Mesothelial cell of epicardium (in vitro differentiated cells): ENCODE results near the gene C19orf25. TPM values are rescaled to one million over a fixed set of nuclear protein-coding genes. Genes with fewer than 3 reads are reported as not detected.

Experiments used
- DNase-seq, 2 experiments: peaks; one replicate each; pipeline ENCODE4 v3.0.0; 2021; ENCODE audit warnings: low spot score in 2 of 2; ENCODE audit not compliant: unreplicated experiment in 2 of 2
- H3K27ac Mint-ChIP-seq: 2 replicates; pipeline ENCODE4 v1.8.0; 2021; ENCODE audit warnings: mixed read lengths
- H3K27me3 Mint-ChIP-seq: 2 replicates; pipeline ENCODE4 v1.8.0; 2021; ENCODE audit warnings: low read depth, mixed read lengths
- H3K36me3 Mint-ChIP-seq: 2 replicates; pipeline ENCODE4 v1.8.0; 2021; ENCODE audit warnings: mixed read lengths
- H3K4me1 Mint-ChIP-seq: 2 replicates; pipeline ENCODE4 v1.8.0; 2021; ENCODE audit warnings: mixed read lengths
- H3K4me3 Mint-ChIP-seq: 2 replicates; pipeline ENCODE4 v1.8.0; 2021; ENCODE audit warnings: mild to moderate bottlenecking, moderate library complexity, mixed read lengths
- H3K9me3 Mint-ChIP-seq: 2 replicates; pipeline ENCODE4 v1.8.0; 2021; ENCODE audit warnings: mixed read lengths
- CTCF ChIP-seq: fragments of 200-600 bp; sonication (generic); IDR thresholded peaks from one replicate; pipeline ENCODE4 v1.5.0; 2021; ENCODE audit warnings: antibody characterized with exemption; ENCODE audit not compliant: unreplicated experiment
- total RNA-seq: library from RNA; stranded (reverse); gene quantifications from 3 replicates; pipeline ENCODE4 v1.2.1, GENCODE V29; 2021

The C19orf25 gene
- total RNA-seq, 1 donor from 2014 or later, result 29.4 TPM

- H3K4me3 Mint-ChIP-seq, result peak overlapping the region; percentile 16
- TF ChIP-seq CTCF, result no peak
- peaks cover 71% of the 10 kb centered on the region for H3K27me3 Mint-ChIP-seq
- H3K27ac Mint-ChIP-seq, result no peak overlapping the region
- DNase-seq, result no peak
- H3K36me3 Mint-ChIP-seq, result no peaks in the 10 kb centered on the region
- peaks cover 2% of the 10 kb centered on the region for H3K4me1 Mint-ChIP-seq
- no peaks in the 10 kb centered on the region for H3K9me3 Mint-ChIP-seq
Measured at GRCh38 chr19:1447944-1448343, 31.1 kb downstream of the C19orf25 start.

GRCh38 chr19:1447504-1447903, 31.5 kb downstream of the C19orf25 start:
- Mint-ChIP-seq H3K27ac (no peak overlapping the region), H3K4me3 (peak overlapping the region; percentile 48), H3K27me3 (peaks cover 66% of the 10 kb centered on the region), H3K9me3 (no peaks in the 10 kb centered on the region), H3K4me1 (peaks cover 2% of the 10 kb centered on the region), H3K36me3 (peaks cover 3% of the 10 kb centered on the region)
- no peak for DNase-seq
- no peak for TF ChIP-seq CTCF

- TF ChIP-seq CTCF, result no peak
- H3K27ac Mint-ChIP-seq, result no peak overlapping the region
- no peak for DNase-seq
- peaks cover 9% of the 10 kb centered on the region for H3K36me3 Mint-ChIP-seq
- no peaks in the 10 kb centered on the region for H3K9me3 Mint-ChIP-seq
- H3K27me3 Mint-ChIP-seq, result peaks cover 60% of the 10 kb centered on the region
- peaks cover 2% of the 10 kb centered on the region for H3K4me1 Mint-ChIP-seq
- H3K4me3 Mint-ChIP-seq, result peak overlapping the region; percentile 60
Measured at GRCh38 chr19:1446713-1447481, 32.1 kb downstream of the C19orf25 start.

- Mint-ChIP-seq H3K27ac (no peak overlapping the region), H3K4me1 (peaks cover 2% of the 10 kb centered on the region), H3K36me3 (peaks cover 11% of the 10 kb centered on the region), H3K9me3 (no peaks in the 10 kb centered on the region), H3K27me3 (peaks cover 52% of the 10 kb centered on the region), H3K4me3 (peak overlapping the region; percentile 24)
- DNase-seq, result peak; percentile 62 to 76
- TF ChIP-seq CTCF, result no peak
Measured at GRCh38 chr19:1445932-1446712, 32.9 kb downstream of the C19orf25 start.

- peaks cover 45% of the 10 kb centered on the region for H3K27me3 Mint-ChIP-seq
- peaks cover 17% of the 10 kb centered on the region for H3K36me3 Mint-ChIP-seq
- H3K27ac Mint-ChIP-seq, result no peak overlapping the region
- TF ChIP-seq CTCF, result peak; percentile 74
- H3K4me3 Mint-ChIP-seq, result peak overlapping the region; percentile 62
- no peaks in the 10 kb centered on the region for H3K9me3 Mint-ChIP-seq
- H3K4me1 Mint-ChIP-seq, result peaks cover 7% of the 10 kb centered on the region
- peak; percentile 64 to 84 for DNase-seq
Measured at GRCh38 chr19:1445185-1445931, 33.7 kb downstream of the C19orf25 start.
